AG10803 (cell line): ENCODE measurements around the gene MOCOS.

ENCODE experiments used
- DNase-seq: peaks from one replicate; pipeline ENCODE4 v3.0.0; 2010; ENCODE audit warnings: low read depth
- H3K4me3 ChIP-seq: 2 replicates; pipeline ENCODE4 v1.5.1; 2011; ENCODE audit warnings: mild to moderate bottlenecking, low read length, control low read depth
- CTCF ChIP-seq: conservative IDR thresholded peaks from 2 replicates; pipeline ENCODE4 v1.5.1; 2011; ENCODE audit warnings: mild to moderate bottlenecking, low read length, control low read depth, inconsistent platforms

The MOCOS gene

GRCh38 chr18:36194600-36195315 lies 7.5 kb downstream of the MOCOS start:
- no peak for DNase-seq
- no peak for TF ChIP-seq CTCF
- no peak overlapping the region for H3K4me3 ChIP-seq

- no peak overlapping the region for H3K4me3 ChIP-seq
- no peak for DNase-seq
- no peak for TF ChIP-seq CTCF
Measured at GRCh38 chr18:36195427-36196122, 8.3 kb downstream of the MOCOS start.

GRCh38 chr18:36196238-36196995 lies 9.1 kb downstream of the MOCOS start:
- H3K4me3 ChIP-seq = no peak overlapping the region
- no peak for DNase-seq
- no peak for TF ChIP-seq CTCF

GRCh38 chr18:36197511-36198166 lies 10.3 kb downstream of the MOCOS start:
- TF ChIP-seq CTCF = no peak

GRCh38 chr18:36199691-36200295 lies 12.5 kb downstream of the MOCOS start:
- DNase-seq = no peak
- TF ChIP-seq CTCF = no peak
- no peak overlapping the region for H3K4me3 ChIP-seq

More at GRCh38 chr18:36197511-36198166, 10.3 kb downstream of the MOCOS start:
- DNase-seq = no peak
- H3K4me3 ChIP-seq = no peak overlapping the region

- TF ChIP-seq CTCF = no peak
- no peak overlapping the region for H3K4me3 ChIP-seq
- no peak for DNase-seq
Measured at GRCh38 chr18:36200354-36200771, 13.1 kb downstream of the MOCOS start.
